Measurements from ENCODE around the gene ALG5. TPM values are rescaled to one million over a fixed set of nuclear protein-coding genes. Genes with fewer than 3 reads are reported as not detected.

The ALG5 gene
- total RNA-seq, 6 donors from 2014 or later, result 7.2 to 45.9 (median 30.0) TPM

- DNase-seq, result no peak
- no peak overlapping the region for H3K27ac ChIP-seq
- H3K9me3 ChIP-seq, result no peaks in the 10 kb centered on the region
- WGBS, 2 donors, result 76 to 83% methylated on average over 1 of the region's 1 CpG
- no peak overlapping the region for H3K4me3 ChIP-seq
- H3K4me1 ChIP-seq, result no peaks in the 10 kb centered on the region
- peaks cover 32 to 100% (median 52%) of the 10 kb centered on the region in 4 donors for H3K36me3 ChIP-seq
- TF ChIP-seq POLR2AphosphoS5 (IDR thresholded peaks at IDR 0.05), result no peak
- no peak for TF ChIP-seq CTCF (IDR thresholded peaks at IDR 0.05)
- TF ChIP-seq EP300 (IDR thresholded peaks at IDR 0.05), result no peak
- TF ChIP-seq POLR2A (IDR thresholded peaks at IDR 0.05), result no peak
- ATAC-seq (ENCODE audit: low FRiP score in 2 of 2), result no peak
- no peaks in the 10 kb centered on the region for H3K27me3 ChIP-seq
Measured at GRCh38 chr13:37023871-37024270, 24.7 kb upstream of the ALG5 start.

GRCh38 chr13:37014609-37015008, 15.5 kb upstream of the ALG5 start:
- no peak for TF ChIP-seq POLR2A (IDR thresholded peaks at IDR 0.05)
- TF ChIP-seq CTCF (IDR thresholded peaks at IDR 0.05), result no peak
- TF ChIP-seq EP300 (IDR thresholded peaks at IDR 0.05), result no peak
- no peak for TF ChIP-seq POLR2AphosphoS5 (IDR thresholded peaks at IDR 0.05)
- Histone ChIP-seq H3K36me3 (peaks cover 13 to 88% (median 29%) of the 10 kb centered on the region in 4 donors), H3K27ac (no peak overlapping the region), H3K4me3 (no peak overlapping the region), H3K4me1 (no peaks in the 10 kb centered on the region), H3K27me3 (no peaks in the 10 kb centered on the region), H3K9me3 (no peaks in the 10 kb centered on the region)
- 54 to 72% methylated on average over 1 of the region's 1 CpG for WGBS, 2 donors
- ATAC-seq (ENCODE audit: low FRiP score in 2 of 2) (no peak), DNase-seq (no peak)

GRCh38 chr13:37011788-37012187, 12.6 kb upstream of the ALG5 start:
- peaks cover 23 to 90% (median 44%) of the 10 kb centered on the region in 4 donors for H3K36me3 ChIP-seq

GRCh38 chr13:37011002-37011401, 11.9 kb upstream of the ALG5 start:
- Histone ChIP-seq H3K9me3 (no peaks in the 10 kb centered on the region), H3K27me3 (no peaks in the 10 kb centered on the region), H3K4me1 (no peaks in the 10 kb centered on the region), H3K27ac (no peak overlapping the region), H3K4me3 (no peak overlapping the region), H3K36me3 (peaks cover 23 to 91% (median 42%) of the 10 kb centered on the region in 4 donors)
- no peak for TF ChIP-seq POLR2A (IDR thresholded peaks at IDR 0.05)
- TF ChIP-seq POLR2AphosphoS5 (IDR thresholded peaks at IDR 0.05), result no peak
- no peak for TF ChIP-seq CTCF (IDR thresholded peaks at IDR 0.05)
- no peak for TF ChIP-seq EP300 (IDR thresholded peaks at IDR 0.05)
- no peak for DNase-seq
- 94 to 95% methylated on average over 1 of the region's 1 CpG for WGBS, 2 donors
- no peak for ATAC-seq (ENCODE audit: low FRiP score in 2 of 2)

More at GRCh38 chr13:37011788-37012187, 12.6 kb upstream of the ALG5 start:
- Histone ChIP-seq H3K4me1 (no peaks in the 10 kb centered on the region), H3K9me3 (no peaks in the 10 kb centered on the region), H3K27me3 (no peaks in the 10 kb centered on the region), H3K4me3 (no peak overlapping the region), H3K27ac (no peak overlapping the region)
- no peak for ATAC-seq (ENCODE audit: low FRiP score in 2 of 2)
- DNase-seq, result no peak
- TF ChIP-seq POLR2A (IDR thresholded peaks at IDR 0.05) (no peak), POLR2AphosphoS5 (IDR thresholded peaks at IDR 0.05) (no peak), CTCF (IDR thresholded peaks at IDR 0.05) (no peak), EP300 (IDR thresholded peaks at IDR 0.05) (no peak)
- 53 to 60% methylated on average over 2 of the region's 2 CpGs for WGBS, 2 donors

- Histone ChIP-seq H3K27me3 (no peaks in the 10 kb centered on the region), H3K4me3 (no peak overlapping the region), H3K4me1 (no peaks in the 10 kb centered on the region), H3K36me3 (peaks cover 23 to 91% (median 43%) of the 10 kb centered on the region in 4 donors), H3K27ac (no peak overlapping the region), H3K9me3 (no peaks in the 10 kb centered on the region)
- DNase-seq (no peak), ATAC-seq (ENCODE audit: low FRiP score in 2 of 2) (no peak)
- 88 to 92% methylated on average over 1 of the region's 1 CpG for whole genome bisulfite sequencing, 2 donors
- TF ChIP-seq POLR2AphosphoS5 (IDR thresholded peaks at IDR 0.05) (no peak), EP300 (IDR thresholded peaks at IDR 0.05) (no peak), CTCF (IDR thresholded peaks at IDR 0.05) (no peak), POLR2A (IDR thresholded peaks at IDR 0.05) (no peak)
Measured at GRCh38 chr13:37010424-37010823, 11.3 kb upstream of the ALG5 start.
